ENCODE measurements around the gene OCA2. TPM values are rescaled to one million over a fixed set of nuclear protein-coding genes. Genes with fewer than 3 reads are reported as not detected.
A peak's percentile ranks its signal among the peaks of the same experiment; 100 is the strongest.
"Not testable (repeated sequence)": the region's sequence is repeated elsewhere in the genome, so short reads cannot be mapped to it uniquely, and the experiment has no call there.

The OCA2 gene
- total RNA-seq, 1 experiment from 2014 or later = 0.31 TPM

- Histone ChIP-seq H3K27ac (ENCODE audit: insufficient read length, low read depth, low read length) (no peak overlapping the region), H3K56ac (ENCODE audit: insufficient read length, low read depth, low read length) (no peak overlapping the region), H3K18ac (ENCODE audit: insufficient read length, low read depth, low read length) (no peak overlapping the region), H3K4me1 (ENCODE audit: insufficient read depth, low read length) (peaks cover 2% of the 10 kb centered on the region; the same call in 1 of the 2 replicates), H2BK15ac (ENCODE audit: low read depth, low read length) (no peak overlapping the region), H2BK5ac (ENCODE audit: insufficient read length, low read length) (no peak overlapping the region), H2AFZ (ENCODE audit: low read length) (no peak overlapping the region), H2AK5ac (ENCODE audit: insufficient read length, low read length) (no peak overlapping the region), H3T11ph (ENCODE audit: low read length) (no peak overlapping the region), H3K4me2 (ENCODE audit: insufficient read depth, insufficient read length, low read length) (no peak overlapping the region), H4K91ac (ENCODE audit: insufficient read length, low read depth, low read length) (no peak overlapping the region), H3K23ac (ENCODE audit: insufficient read length, low read depth, low read length) (no peak overlapping the region), H3K4ac (ENCODE audit: low read depth, low read length) (no peak overlapping the region), H4K20me1 (ENCODE audit: control insufficient read depth, insufficient read depth, insufficient read length) (no peaks in the 10 kb centered on the region), H2BK120ac (ENCODE audit: low read depth, low read length, poor library complexity, severe bottlenecking) (no peak overlapping the region), H3K79me1 (ENCODE audit: insufficient read depth, low read depth, low read length, poor library complexity, severe bottlenecking) (no peaks in the 10 kb centered on the region), H4K8ac (replicated peaks; ENCODE audit: insufficient read length, low read depth, low read length) (no peak overlapping the region), H4K5ac (ENCODE audit: insufficient read length, low read depth, low read length) (no peak overlapping the region), H3K9ac (ENCODE audit: extremely low read depth, insufficient read length, low read length) (no peak overlapping the region), H3K9me3 (ENCODE audit: control insufficient read depth, low read depth, low read length) (no peaks in the 10 kb centered on the region), H2BK12ac (ENCODE audit: insufficient read length, low read depth, low read length) (no peak overlapping the region), H3K79me2 (ENCODE audit: insufficient read depth, low read length) (no peaks in the 10 kb centered on the region), H2BK20ac (ENCODE audit: low read depth, low read length, poor library complexity, severe bottlenecking) (no peak overlapping the region), H3K14ac (ENCODE audit: insufficient read depth, low read length) (peak overlapping the region; percentile 24; the same call in 1 of the 2 replicates), H3K23me2 (ENCODE audit: insufficient read length, low read depth, low read length, poor library complexity, severe bottlenecking) (no peaks in the 10 kb centered on the region), H3K27me3 (ENCODE audit: insufficient read depth, low read length) (no peaks in the 10 kb centered on the region)
- peak overlapping the region in 1 of 3 experiments; percentile 50; a peak in 3 of 7 replicates for H3K27ac Mint-ChIP-seq
- H3K36me3 Mint-ChIP-seq (ENCODE audit: insufficient read depth in 1 of 3, low read depth in 3 of 3) = peaks cover 6 to 16% (median 7%) of the 10 kb centered on the region in 3 experiments; a peak in 6 of 7 replicates
- H3K4me3 Mint-ChIP-seq = no peak overlapping the region; a peak in 1 of 5 replicates
- DNase-seq = peak; percentile 59
- TF ChIP-seq CTCF (conservative IDR thresholded peaks at IDR 0.05) = peak; percentile 40; the same call in 2 of the 3 replicates
- no CpG with 5 or more reads among the region's 14 CpGs for WGBS (ENCODE audit: extremely low coverage, insufficient read length, low lambda C conversion rate)
- H3K27me3 Mint-ChIP-seq (ENCODE audit: low read depth) = no peaks in the 10 kb centered on the region; the same call in 1 of the 2 replicates
- peaks cover 14 to 16% of the 10 kb centered on the region in 2 experiments for H3K9me3 Mint-ChIP-seq
- H3K4me1 Mint-ChIP-seq = peaks cover 35 to 40% of the 10 kb centered on the region in 2 experiments
Measured at GRCh38 chr15:27767918-27768640, 331.0 kb downstream of the OCA2 start.

GRCh38 chr15:27767430-27767829 is 331.7 kb downstream of the OCA2 start:
- Mint-ChIP-seq H3K27ac (0 out of 7 replicates have a peak overlapping the region, but pooled peaks of 1 of the 3 experiments have one; percentile 25), H3K9me3 (peaks cover 14 to 16% of the 10 kb centered on the region in 2 experiments), H3K36me3 (ENCODE audit: insufficient read depth in 1 of 3, low read depth in 3 of 3) (peaks cover 6 to 16% (median 7%) of the 10 kb centered on the region in 3 experiments; a peak in 6 of 7 replicates), H3K4me1 (peaks cover 35 to 40% of the 10 kb centered on the region in 2 experiments)
- H3K9ac ChIP-seq (ENCODE audit: extremely low read depth, insufficient read length, low read length); H3T11ph ChIP-seq (ENCODE audit: low read length); H4K91ac ChIP-seq (ENCODE audit: insufficient read length, low read depth, low read length); H3K79me1 ChIP-seq (ENCODE audit: insufficient read depth, low read depth, low read length, poor library complexity, severe bottlenecking); DNase-seq; H3K56ac ChIP-seq (ENCODE audit: insufficient read length, low read depth, low read length); H3K4ac ChIP-seq (ENCODE audit: low read depth, low read length); H4K5ac ChIP-seq (ENCODE audit: insufficient read length, low read depth, low read length); H3K23ac ChIP-seq (ENCODE audit: insufficient read length, low read depth, low read length); H3K4me2 ChIP-seq (ENCODE audit: insufficient read depth, insufficient read length, low read length); H2BK5ac ChIP-seq (ENCODE audit: insufficient read length, low read length); H3K4me3 Mint-ChIP-seq; H4K8ac ChIP-seq (replicated peaks; ENCODE audit: insufficient read length, low read depth, low read length); H4K20me1 ChIP-seq (ENCODE audit: control insufficient read depth, insufficient read depth, insufficient read length); H2BK120ac ChIP-seq (ENCODE audit: low read depth, low read length, poor library complexity, severe bottlenecking); H3K79me2 ChIP-seq (ENCODE audit: insufficient read depth, low read length); H2AK5ac ChIP-seq (ENCODE audit: insufficient read length, low read length); H2AFZ ChIP-seq (ENCODE audit: low read length); H3K4me1 ChIP-seq (ENCODE audit: insufficient read depth, low read length); H3K27me3 ChIP-seq (ENCODE audit: insufficient read depth, low read length); H3K27me3 Mint-ChIP-seq (ENCODE audit: low read depth); H2BK15ac ChIP-seq (ENCODE audit: low read depth, low read length); H3K27ac ChIP-seq (ENCODE audit: insufficient read length, low read depth, low read length); H3K14ac ChIP-seq (ENCODE audit: insufficient read depth, low read length); H2BK20ac ChIP-seq (ENCODE audit: low read depth, low read length, poor library complexity, severe bottlenecking); H3K18ac ChIP-seq (ENCODE audit: insufficient read length, low read depth, low read length); H2BK12ac ChIP-seq (ENCODE audit: insufficient read length, low read depth, low read length); H3K9me3 ChIP-seq (ENCODE audit: control insufficient read depth, low read depth, low read length); H3K23me2 ChIP-seq (ENCODE audit: insufficient read length, low read depth, low read length, poor library complexity, severe bottlenecking): not testable (repeated sequence)

All from H9 (cell line).